ENCODE results near the gene SLC18A2. TPM values are rescaled to one million over a fixed set of nuclear protein-coding genes. Genes with fewer than 3 reads are reported as not detected.

The SLC18A2 gene
- total and polyA plus RNA-seq, 9 donors, result 2.4 to 12.0 (median 6.3) TPM

GRCh38 chr10:117262291-117262902, 21.5 kb downstream of the SLC18A2 start:
- DNase-seq, result peak; percentile 56 to 74 (median 60)
- peaks cover 15% of the 10 kb centered on the region for H3K4me1 ChIP-seq (ENCODE audit: insufficient read depth)
- intact Hi-C loops (cut with DNase I), result no loop called here
- H3K36me3 ChIP-seq, result no peaks in the 10 kb centered on the region
- peak overlapping the region in 1 of 2 donors; percentile 65 for H3K27ac ChIP-seq
- no peak overlapping the region for H3K4me3 ChIP-seq
- TF ChIP-seq CTCF (IDR thresholded peaks at IDR 0.05), result no peak
- no peak for TF ChIP-seq EP300 (IDR thresholded peaks at IDR 0.05)
- no peak for TF ChIP-seq POLR2A (IDR thresholded peaks at IDR 0.05)
- WGBS, 3 donors, result 31 to 54% (median 32%) methylated on average over 10 of the region's 10 CpGs
- no peaks in the 10 kb centered on the region for H3K27me3 ChIP-seq
- H3K9me3 ChIP-seq, result no peaks in the 10 kb centered on the region

- 64 to 88% (median 77%) methylated on average over 7 of the region's 7 CpGs for WGBS, 3 donors
- Histone ChIP-seq H3K27me3 (no peaks in the 10 kb centered on the region), H3K9me3 (no peaks in the 10 kb centered on the region), H3K27ac (peak overlapping the region in 1 of 2 donors; percentile 65), H3K36me3 (no peaks in the 10 kb centered on the region), H3K4me1 (ENCODE audit: insufficient read depth) (peaks cover 15% of the 10 kb centered on the region), H3K4me3 (no peak overlapping the region)
- DNase-seq, result no peak
- TF ChIP-seq POLR2A (IDR thresholded peaks at IDR 0.05), result no peak
- TF ChIP-seq CTCF (IDR thresholded peaks at IDR 0.05), result no peak
- TF ChIP-seq EP300 (IDR thresholded peaks at IDR 0.05), result no peak
- intact Hi-C loops (cut with DNase I), result no loop called here
Observed at GRCh38 chr10:117262903-117263293, 22.0 kb downstream of the SLC18A2 start.

GRCh38 chr10:117264782-117265181, 23.9 kb downstream of the SLC18A2 start:
- Histone ChIP-seq H3K4me1 (ENCODE audit: insufficient read depth) (peaks cover 15% of the 10 kb centered on the region), H3K27me3 (no peaks in the 10 kb centered on the region), H3K9me3 (no peaks in the 10 kb centered on the region), H3K27ac (no peak overlapping the region), H3K4me3 (no peak overlapping the region), H3K36me3 (no peaks in the 10 kb centered on the region)
- intact Hi-C loops (cut with DNase I), result no loop called here
- DNase-seq, result no peak
- 80 to 92% (median 84%) methylated on average over 7 of the region's 7 CpGs for WGBS, 3 donors
- TF ChIP-seq CTCF (IDR thresholded peaks at IDR 0.05), result no peak
- no peak for TF ChIP-seq EP300 (IDR thresholded peaks at IDR 0.05)
- TF ChIP-seq POLR2A (IDR thresholded peaks at IDR 0.05), result no peak

GRCh38 chr10:117266400-117266799, 25.5 kb downstream of the SLC18A2 start:
- 77 to 86% (median 86%) methylated on average over 9 of the region's 9 CpGs for WGBS, 3 donors
- H3K4me3 ChIP-seq, result no peak overlapping the region
- peaks cover 10% of the 10 kb centered on the region for H3K4me1 ChIP-seq (ENCODE audit: insufficient read depth)
- no peaks in the 10 kb centered on the region for H3K9me3 ChIP-seq
- no peak overlapping the region for H3K27ac ChIP-seq
- intact Hi-C loops (cut with DNase I), result no loop called here
- DNase-seq, result no peak
- TF ChIP-seq POLR2A (IDR thresholded peaks at IDR 0.05) (no peak), EP300 (IDR thresholded peaks at IDR 0.05) (no peak), CTCF (IDR thresholded peaks at IDR 0.05) (no peak)
- H3K27me3 ChIP-seq, result no peaks in the 10 kb centered on the region
- no peaks in the 10 kb centered on the region for H3K36me3 ChIP-seq

Data from ovary (tissue), 9 donors.